ENCODE measurements around the gene ZNF768. TPM values are rescaled to one million over a fixed set of nuclear protein-coding genes. Genes with fewer than 3 reads are reported as not detected.

ZNF768 gene
- polyA plus RNA-seq, 1 donor, result 53.1 TPM

GRCh38 chr16:30533748-30534367, 7.5 kb upstream of the ZNF768 start:
- Histone ChIP-seq H3K4me1 (ENCODE audit: control insufficient read depth, insufficient read depth, low read length) (peaks cover 35% of the 10 kb centered on the region), H3K36me3 (ENCODE audit: control insufficient read depth, insufficient read depth, low read length) (peaks cover 25% of the 10 kb centered on the region), H3K4me3 (ENCODE audit: low read length) (peak overlapping the region; percentile 79), H3K27me3 (ENCODE audit: control insufficient read depth, insufficient read depth, low read length) (no peaks in the 10 kb centered on the region), H3K9me3 (ENCODE audit: control insufficient read depth, low read depth, low read length) (peaks cover 4% of the 10 kb centered on the region), H3K27ac (ENCODE audit: low read length) (peak overlapping the region; percentile 95)
- peak in 1 of 2 donors; percentile 78 for DNase-seq
- WGBS (ENCODE audit: insufficient coverage, low lambda C conversion rate), result no CpG with 5 or more reads among the region's 29 CpGs

- Histone ChIP-seq H3K27ac (ENCODE audit: low read length) (peak overlapping the region; percentile 95), H3K36me3 (ENCODE audit: control insufficient read depth, insufficient read depth, low read length) (peaks cover 25% of the 10 kb centered on the region), H3K4me1 (ENCODE audit: control insufficient read depth, insufficient read depth, low read length) (peaks cover 35% of the 10 kb centered on the region), H3K27me3 (ENCODE audit: control insufficient read depth, insufficient read depth, low read length) (no peaks in the 10 kb centered on the region), H3K9me3 (ENCODE audit: control insufficient read depth, low read depth, low read length) (peaks cover 4% of the 10 kb centered on the region), H3K4me3 (ENCODE audit: low read length) (peak overlapping the region; percentile 79)
- DNase-seq, result no peak
- WGBS (ENCODE audit: insufficient coverage, low lambda C conversion rate), result no CpG with 5 or more reads among the region's 11 CpGs
These were observed 6.8 kb upstream of the ZNF768 start for GRCh38 chr16:30533146-30533522.

GRCh38 chr16:30532285-30533145, 6.1 kb upstream of the ZNF768 start:
- H3K36me3 ChIP-seq (ENCODE audit: control insufficient read depth, insufficient read depth, low read length), result peaks cover 25% of the 10 kb centered on the region
- WGBS (ENCODE audit: insufficient coverage, low lambda C conversion rate), result no CpG with 5 or more reads among the region's 57 CpGs
- peaks cover 4% of the 10 kb centered on the region for H3K9me3 ChIP-seq (ENCODE audit: control insufficient read depth, low read depth, low read length)
- H3K27me3 ChIP-seq (ENCODE audit: control insufficient read depth, insufficient read depth, low read length), result no peaks in the 10 kb centered on the region
- peak overlapping the region; percentile 95 for H3K27ac ChIP-seq (ENCODE audit: low read length)
- no peak overlapping the region for H3K4me3 ChIP-seq (ENCODE audit: low read length)
- peaks cover 41% of the 10 kb centered on the region for H3K4me1 ChIP-seq (ENCODE audit: control insufficient read depth, insufficient read depth, low read length)
- DNase-seq, result no peak

- Histone ChIP-seq H3K36me3 (ENCODE audit: control insufficient read depth, insufficient read depth, low read length) (peaks cover 25% of the 10 kb centered on the region), H3K4me1 (ENCODE audit: control insufficient read depth, insufficient read depth, low read length) (peaks cover 32% of the 10 kb centered on the region), H3K27me3 (ENCODE audit: control insufficient read depth, insufficient read depth, low read length) (no peaks in the 10 kb centered on the region), H3K9me3 (ENCODE audit: control insufficient read depth, low read depth, low read length) (peaks cover 4% of the 10 kb centered on the region), H3K4me3 (ENCODE audit: low read length) (no peak overlapping the region), H3K27ac (ENCODE audit: low read length) (no peak overlapping the region)
- WGBS (ENCODE audit: insufficient coverage, low lambda C conversion rate), result no CpG with 5 or more reads among the region's 13 CpGs
- DNase-seq, result peak in 1 of 2 donors; percentile 37
These were observed 4.0 kb upstream of the ZNF768 start for GRCh38 chr16:30530163-30531037.

- no CpG with 5 or more reads among the region's 4 CpGs for WGBS (ENCODE audit: insufficient coverage, low lambda C conversion rate)
- Histone ChIP-seq H3K36me3 (ENCODE audit: control insufficient read depth, insufficient read depth, low read length) (peaks cover 38% of the 10 kb centered on the region), H3K4me1 (ENCODE audit: control insufficient read depth, insufficient read depth, low read length) (peaks cover 37% of the 10 kb centered on the region)
These were observed 2.6 kb upstream of the ZNF768 start for GRCh38 chr16:30528799-30529457.

GRCh38 chr16:30527635-30528178, 1.3 kb upstream of the ZNF768 start:
- peak overlapping the region; percentile 100 for H3K27ac ChIP-seq (ENCODE audit: low read length)
- H3K4me1 ChIP-seq (ENCODE audit: control insufficient read depth, insufficient read depth, low read length), result peaks cover 34% of the 10 kb centered on the region
- H3K27me3 ChIP-seq (ENCODE audit: control insufficient read depth, insufficient read depth, low read length), result no peaks in the 10 kb centered on the region
- no peak for DNase-seq
- WGBS (ENCODE audit: insufficient coverage, low lambda C conversion rate), result 0% methylated on average over 2 of the region's 14 CpGs
- peaks cover 16% of the 10 kb centered on the region for H3K9me3 ChIP-seq (ENCODE audit: control insufficient read depth, low read depth, low read length)
- peak overlapping the region; percentile 86 for H3K4me3 ChIP-seq (ENCODE audit: low read length)
- H3K36me3 ChIP-seq (ENCODE audit: control insufficient read depth, insufficient read depth, low read length), result peaks cover 33% of the 10 kb centered on the region

More at GRCh38 chr16:30528799-30529457, 2.6 kb upstream of the ZNF768 start:
- Histone ChIP-seq H3K27ac (ENCODE audit: low read length) (no peak overlapping the region), H3K27me3 (ENCODE audit: control insufficient read depth, insufficient read depth, low read length) (no peaks in the 10 kb centered on the region), H3K9me3 (ENCODE audit: control insufficient read depth, low read depth, low read length) (peaks cover 18% of the 10 kb centered on the region), H3K4me3 (ENCODE audit: low read length) (no peak overlapping the region)
- no peak for DNase-seq

GRCh38 chr16:30526823-30527634, 663 bp upstream of the ZNF768 start:
- H3K36me3 ChIP-seq (ENCODE audit: control insufficient read depth, insufficient read depth, low read length), result peaks cover 27% of the 10 kb centered on the region
- no peaks in the 10 kb centered on the region for H3K27me3 ChIP-seq (ENCODE audit: control insufficient read depth, insufficient read depth, low read length)
- no CpG with 5 or more reads among the region's 79 CpGs for WGBS (ENCODE audit: insufficient coverage, low lambda C conversion rate)
- peak; percentile 99 to 100 for DNase-seq
- H3K4me1 ChIP-seq (ENCODE audit: control insufficient read depth, insufficient read depth, low read length), result peaks cover 38% of the 10 kb centered on the region
- peak overlapping the region; percentile 100 for H3K27ac ChIP-seq (ENCODE audit: low read length)
- peak overlapping the region; percentile 86 for H3K4me3 ChIP-seq (ENCODE audit: low read length)
- H3K9me3 ChIP-seq (ENCODE audit: control insufficient read depth, low read depth, low read length), result peaks cover 14% of the 10 kb centered on the region

- peaks cover 46% of the 10 kb centered on the region for H3K4me1 ChIP-seq (ENCODE audit: control insufficient read depth, insufficient read depth, low read length)
These were observed 576 bp downstream of the ZNF768 start for GRCh38 chr16:30525844-30526136.

More at GRCh38 chr16:30525844-30526136, 576 bp downstream of the ZNF768 start:
- no CpG with 5 or more reads among the region's 4 CpGs for WGBS (ENCODE audit: insufficient coverage, low lambda C conversion rate)
- no peak for DNase-seq
- Histone ChIP-seq H3K9me3 (ENCODE audit: control insufficient read depth, low read depth, low read length) (peaks cover 14% of the 10 kb centered on the region), H3K27ac (ENCODE audit: low read length) (peak overlapping the region; percentile 88), H3K4me3 (ENCODE audit: low read length) (peak overlapping the region; percentile 79), H3K36me3 (ENCODE audit: control insufficient read depth, insufficient read depth, low read length) (peaks cover 17% of the 10 kb centered on the region), H3K27me3 (ENCODE audit: control insufficient read depth, insufficient read depth, low read length) (no peaks in the 10 kb centered on the region)

Data from large intestine (tissue), 3 donors.